DOHH2 (cell line): ENCODE data around the gene FOXN1.

ENCODE experiments used
- H3F3A ChIP-seq: fragments of 200-600 bp; sonication (generic), shearing (Covaris generic); 2 replicates; pipeline ENCODE4 v1.6.0; 2016; ENCODE audit warnings: antibody characterized with exemption, mild to moderate bottlenecking; ENCODE audit not compliant: control insufficient read depth, insufficient read depth
- H3K27ac ChIP-seq: fragments of 200-600 bp; sonication (generic); 2 replicates; pipeline ENCODE4 v1.5.1; 2014; ENCODE audit warnings: low read depth, mild to moderate bottlenecking, low read length, moderate library complexity
- H3K27me3 ChIP-seq: fragments of 200-600 bp; sonication (generic); 2 replicates; pipeline ENCODE4 v1.6.1; 2014; ENCODE audit warnings: mild to moderate bottlenecking, low read length, mixed read lengths; ENCODE audit not compliant: control insufficient read depth
- H3K36me3 ChIP-seq: fragments of 200-600 bp; sonication (generic); 2 replicates; pipeline ENCODE4 v1.6.1; 2014; ENCODE audit warnings: mild to moderate bottlenecking, low read length, moderate library complexity, mixed read lengths; ENCODE audit not compliant: control insufficient read depth
- H3K4me1 ChIP-seq: fragments of 200-600 bp; sonication (generic); 2 replicates; pipeline ENCODE4 v1.6.1; 2014; ENCODE audit warnings: mild to moderate bottlenecking, low read length, mixed read lengths; ENCODE audit not compliant: control insufficient read depth
- H3K4me2 ChIP-seq: fragments of 200-600 bp; sonication (generic); 2 replicates; pipeline ENCODE4 v1.6.0; 2014; ENCODE audit warnings: mild to moderate bottlenecking, low read length, moderate library complexity
- H3K4me3 ChIP-seq: fragments of 200-600 bp; sonication (generic); 2 replicates; pipeline ENCODE4 v1.5.1; 2014; ENCODE audit warnings: mild to moderate bottlenecking, low read length, mixed read lengths
- H3K79me2 ChIP-seq: fragments of 200-600 bp; sonication (generic); 2 replicates; pipeline ENCODE4 v1.6.1; 2014; ENCODE audit warnings: mild to moderate bottlenecking, low read length, mixed read lengths; ENCODE audit not compliant: control insufficient read depth
- H3K9me2 ChIP-seq: fragments of 200-600 bp; sonication (generic); replicated peaks from 2 replicates; pipeline ENCODE4 v1.6.1; 2014; ENCODE audit warnings: mild to moderate bottlenecking, low read length, mixed read lengths; ENCODE audit not compliant: control insufficient read depth
- H3K9me3 ChIP-seq: fragments of 200-600 bp; sonication (generic); 2 replicates; pipeline ENCODE4 v1.6.1; 2014; ENCODE audit warnings: antibody characterized with exemption, low read length, mixed read lengths; ENCODE audit not compliant: control insufficient read depth, insufficient read depth
- H4K20me1 ChIP-seq: fragments of 200-600 bp; sonication (generic); 2 replicates; pipeline ENCODE4 v1.6.0; 2014; ENCODE audit warnings: low read depth, mild to moderate bottlenecking, antibody characterized with exemption, low read length, moderate library complexity; ENCODE audit not compliant: control insufficient read depth, insufficient read depth
- CTCF ChIP-seq: fragments of 200-600 bp; sonication (generic); IDR thresholded peaks from one replicate; pipeline ENCODE4 v1.5.1; 2014; ENCODE audit warnings: antibody characterized with exemption, mild to moderate bottlenecking, low read depth, low read length; ENCODE audit not compliant: poor library complexity, severe bottlenecking
- EZH2phosphoT487 ChIP-seq: fragments of 200-600 bp; sonication (generic); IDR thresholded peaks from 2 replicates; pipeline ENCODE4 v1.6.1; 2017; ENCODE audit warnings: borderline replicate concordance, mild to moderate bottlenecking, antibody characterized with exemption, low read length, moderate library complexity, mixed read lengths

FOXN1 gene

DNA sequence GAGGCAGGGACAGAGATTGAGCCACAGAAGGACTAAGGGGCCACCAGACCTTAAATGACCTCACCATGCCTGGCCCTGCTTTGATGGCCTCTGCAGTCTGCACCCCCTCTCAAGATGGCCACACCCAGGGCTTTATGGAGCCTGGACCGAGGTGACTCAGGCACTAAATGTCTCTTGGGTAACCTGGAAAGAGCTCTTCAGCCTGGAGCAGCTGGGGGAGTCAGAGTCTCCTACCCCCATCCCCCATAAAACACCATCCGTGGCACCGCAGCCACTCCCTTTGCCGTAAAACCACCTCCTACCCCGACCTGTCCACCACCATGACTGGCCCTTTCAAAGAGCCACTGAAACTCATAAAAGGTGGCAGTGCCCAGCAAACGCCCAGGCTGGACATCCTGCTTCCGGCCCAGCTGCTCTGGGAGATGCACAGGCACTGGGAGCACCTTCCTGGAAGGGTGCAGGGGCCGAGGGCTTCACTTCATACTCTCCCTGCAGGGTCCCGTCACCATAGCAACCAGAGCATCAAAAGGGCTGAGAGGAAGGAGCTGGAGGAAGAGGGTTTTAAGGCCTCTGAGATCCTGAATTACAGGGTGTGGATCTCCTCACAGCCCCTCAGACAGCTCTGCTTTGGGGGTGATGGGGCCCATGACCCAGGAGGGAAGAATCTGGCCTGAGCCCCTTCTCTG, 22.3 kb downstream of the FOXN1 start:
- TF ChIP-seq CTCF, result no peak
- no peak for TF ChIP-seq EZH2phosphoT487
- Histone ChIP-seq H3K4me1 (no peaks in the 10 kb centered on the region), H3F3A (no peaks in the 10 kb centered on the region), H3K27ac (no peak overlapping the region), H3K27me3 (peaks cover 5% of the 10 kb centered on the region; the same call in 1 of the 2 replicates), H3K9me2 (no peaks in the 10 kb centered on the region), H3K36me3 (no peaks in the 10 kb centered on the region), H3K9me3 (no peaks in the 10 kb centered on the region), H3K79me2 (no peaks in the 10 kb centered on the region), H3K4me3 (no peak overlapping the region), H3K4me2 (no peak overlapping the region), H4K20me1 (no peaks in the 10 kb centered on the region)

DNA sequence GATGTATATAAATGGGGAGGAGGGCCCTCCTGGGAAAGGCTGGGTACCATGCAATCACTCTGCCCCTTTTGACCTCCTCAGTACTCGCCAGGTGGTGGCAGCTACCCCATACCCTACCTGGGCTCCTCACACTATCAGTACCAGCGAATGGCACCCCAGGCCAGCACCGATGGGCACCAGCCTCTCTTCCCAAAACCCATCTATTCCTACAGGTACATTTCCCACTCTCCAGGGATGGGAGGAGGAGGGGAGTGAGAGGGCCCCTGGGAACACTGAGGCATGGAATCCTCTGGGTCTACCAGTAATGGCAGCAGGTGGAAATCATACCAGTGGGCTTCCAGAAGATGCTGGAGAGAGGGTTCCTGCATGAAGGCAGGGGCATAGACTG, 22.9 kb downstream of the FOXN1 start:
- no peaks in the 10 kb centered on the region for H3K4me1 ChIP-seq
- no peaks in the 10 kb centered on the region for H4K20me1 ChIP-seq
- H3K9me3 ChIP-seq, result no peaks in the 10 kb centered on the region
- no peak overlapping the region for H3K4me3 ChIP-seq
- peaks cover 7% of the 10 kb centered on the region; the same call in 1 of the 2 replicates for H3K27me3 ChIP-seq
- H3K9me2 ChIP-seq, result no peaks in the 10 kb centered on the region
- H3K36me3 ChIP-seq, result no peaks in the 10 kb centered on the region
- no peak overlapping the region for H3K4me2 ChIP-seq
- no peak for TF ChIP-seq CTCF
- no peak for TF ChIP-seq EZH2phosphoT487
- H3K27ac ChIP-seq, result no peak overlapping the region
- no peaks in the 10 kb centered on the region for H3F3A ChIP-seq
- no peaks in the 10 kb centered on the region for H3K79me2 ChIP-seq

DNA sequence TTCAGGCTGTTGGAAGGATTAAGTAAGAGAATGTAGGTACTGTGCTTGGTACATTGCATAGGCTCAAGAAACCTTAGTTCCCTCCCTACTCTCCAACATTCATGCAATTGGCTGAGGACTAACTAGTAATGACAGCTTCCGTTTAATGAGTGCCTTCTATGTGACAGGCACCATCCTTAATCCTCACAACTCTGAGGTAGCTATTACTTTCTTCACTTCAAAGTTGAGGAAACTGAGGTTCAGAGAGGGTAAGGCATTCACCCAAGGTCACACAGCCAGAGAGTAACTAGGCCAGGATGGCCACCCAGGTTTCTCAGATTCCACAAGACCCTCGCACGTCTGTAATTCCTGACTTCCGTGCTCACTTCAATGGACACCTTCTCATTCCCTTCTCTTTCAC, 24.1 kb downstream of the FOXN1 start:
- no peak overlapping the region for H3K4me2 ChIP-seq
- H3K36me3 ChIP-seq, result no peaks in the 10 kb centered on the region
- H3K4me3 ChIP-seq, result no peak overlapping the region
- H3K9me2 ChIP-seq, result no peaks in the 10 kb centered on the region
- no peaks in the 10 kb centered on the region for H3K79me2 ChIP-seq
- TF ChIP-seq EZH2phosphoT487, result no peak
- no peak for TF ChIP-seq CTCF
- H4K20me1 ChIP-seq, result no peaks in the 10 kb centered on the region
- H3K4me1 ChIP-seq, result no peaks in the 10 kb centered on the region
- peaks cover 10% of the 10 kb centered on the region for H3K27me3 ChIP-seq
- H3K9me3 ChIP-seq, result no peaks in the 10 kb centered on the region
- no peaks in the 10 kb centered on the region for H3F3A ChIP-seq
- H3K27ac ChIP-seq, result no peak overlapping the region
